Liver (tissue), 9 donors: ENCODE results near the gene FAM120B. TPM values are rescaled to one million over a fixed set of nuclear protein-coding genes. Genes with fewer than 3 reads are reported as not detected.

Experiments
- DNase-seq: peaks from one replicate; pipeline ENCODE4 v3.0.0-alpha.2; 2017; ENCODE audit warnings: low spot score
- H3K27ac ChIP-seq, 2 donors: one replicate each; pipeline ENCODE4 v1.7.0; 2013; ENCODE audit warnings: inconsistent platforms in 2 of 2, low read length in 2 of 2, control low read depth in 1 of 2, low read depth in 1 of 2, mild to moderate bottlenecking in 1 of 2
- H3K27me3 ChIP-seq, 4 donors: one replicate each; pipeline versions ENCODE4 v1.6.1 to v1.7.0; 2013; ENCODE audit warnings: low read length in 3 of 4, inconsistent platforms in 1 of 4, mild to moderate bottlenecking in 1 of 4, moderate library complexity in 1 of 4; ENCODE audit not compliant: control insufficient read depth in 4 of 4, insufficient read depth in 4 of 4
- H3K36me3 ChIP-seq, 4 donors: one replicate each; pipeline versions ENCODE4 v1.6.1 to v1.7.0; 2013; ENCODE audit warnings: low read length in 3 of 4, mild to moderate bottlenecking in 3 of 4, low read depth in 1 of 4, moderate library complexity in 1 of 4; ENCODE audit not compliant: control insufficient read depth in 4 of 4, insufficient read depth in 3 of 4
- H3K4me1 ChIP-seq, 4 donors: one replicate each; pipeline versions ENCODE4 v1.6.1 to v1.7.0; 2013; ENCODE audit warnings: low read length in 3 of 4, mild to moderate bottlenecking in 3 of 4, moderate library complexity in 1 of 4; ENCODE audit not compliant: control insufficient read depth in 4 of 4, insufficient read depth in 4 of 4
- H3K4me3 ChIP-seq, 3 donors: one replicate each; pipeline versions ENCODE4 v1.6.1 to v1.7.0; 2013; ENCODE audit warnings: low read length in 3 of 3, control low read depth in 1 of 3, low read depth in 1 of 3, mild to moderate bottlenecking in 1 of 3
- H3K9ac ChIP-seq, 2 donors: one replicate each; pipeline ENCODE4 v1.7.0; 2013; ENCODE audit warnings: low read length in 2 of 2, mild to moderate bottlenecking in 2 of 2, moderate library complexity in 2 of 2, control low read depth in 1 of 2, low read depth in 1 of 2
- H3K9me3 ChIP-seq, 4 donors: one replicate each; pipeline versions ENCODE4 v1.6.1 to v1.7.0; 2013; ENCODE audit warnings: low read length in 3 of 4; ENCODE audit not compliant: control insufficient read depth in 4 of 4
- ATF3 ChIP-seq: IDR thresholded peaks from 2 replicates; pipeline ENCODE4 v1.6.1; 2016; ENCODE audit warnings: antibody characterized with exemption
- EGR1 ChIP-seq, 2 donors: IDR thresholded peaks; 2 replicates each; pipeline ENCODE4 v1.6.1; 2016 to 2018; ENCODE audit warnings: antibody characterized with exemption in 2 of 2, low read depth in 2 of 2
- FOXA1 ChIP-seq: IDR thresholded peaks from 2 replicates; pipeline ENCODE4 v1.6.1; 2016; ENCODE audit warnings: antibody characterized with exemption
- FOXA2 ChIP-seq: IDR thresholded peaks from 2 replicates; pipeline ENCODE4 v1.6.1; 2016; ENCODE audit warnings: antibody characterized with exemption
- GABPA ChIP-seq, 2 donors: IDR thresholded peaks in 1 of 2; conservative IDR thresholded peaks in 1 of 2; 2 replicates each; pipeline ENCODE4 v1.6.1; 2016; ENCODE audit warnings: antibody characterized with exemption in 2 of 2, mild to moderate bottlenecking in 1 of 2, moderate library complexity in 1 of 2
- HNF4A ChIP-seq, 2 donors: conservative IDR thresholded peaks; 2 replicates each; pipeline ENCODE4 v1.6.1; 2016; ENCODE audit warnings: antibody characterized with exemption in 2 of 2, mild to moderate bottlenecking in 2 of 2
- HNF4G ChIP-seq: IDR thresholded peaks from 2 replicates; pipeline ENCODE4 v1.6.1; 2016; ENCODE audit warnings: antibody characterized with exemption
- JUND ChIP-seq, 2 donors: IDR thresholded peaks; 2 replicates each; pipeline ENCODE4 v1.6.1; 2016; ENCODE audit warnings: antibody characterized with exemption in 2 of 2
- MAX ChIP-seq: IDR thresholded peaks from 2 replicates; pipeline ENCODE4 v1.6.1; 2016; ENCODE audit warnings: antibody characterized with exemption
- NR2F2 ChIP-seq: IDR thresholded peaks from 2 replicates; pipeline ENCODE4 v1.6.1; 2016; ENCODE audit warnings: antibody characterized with exemption
- RAD21 ChIP-seq, 2 donors: IDR thresholded peaks; 2 replicates each; pipeline ENCODE4 v1.6.1; 2016; ENCODE audit warnings: antibody characterized with exemption in 2 of 2, mild to moderate bottlenecking in 2 of 2
- REST ChIP-seq: IDR thresholded peaks from 2 replicates; pipeline ENCODE4 v1.6.1; 2016; ENCODE audit warnings: antibody characterized with exemption, mild to moderate bottlenecking
- RXRA ChIP-seq, 2 donors: IDR thresholded peaks; 2 replicates each; pipeline ENCODE4 v1.6.1; 2017 to 2018; ENCODE audit warnings: antibody characterized with exemption in 2 of 2, mild to moderate bottlenecking in 1 of 2
- SP1 ChIP-seq: IDR thresholded peaks from 2 replicates; pipeline ENCODE4 v1.6.1; 2018; ENCODE audit warnings: antibody characterized with exemption, mild to moderate bottlenecking
- TAF1 ChIP-seq: conservative IDR thresholded peaks from 2 replicates; pipeline ENCODE4 v1.6.1; 2016; ENCODE audit warnings: antibody characterized with exemption, mild to moderate bottlenecking
- YY1 ChIP-seq: IDR thresholded peaks from 2 replicates; pipeline ENCODE4 v1.6.1; 2016; ENCODE audit warnings: antibody characterized with exemption, mild to moderate bottlenecking
- ZBTB33 ChIP-seq: IDR thresholded peaks from 2 replicates; pipeline ENCODE4 v1.6.1; 2016; ENCODE audit warnings: antibody characterized with exemption
- WGBS: extraction: QIAGEN DNeasy Blood & Tissue Kit; methylation state at CpG from one replicate; pipeline ENCODE4 v1.1.7; 2013; 5-methylcytosine and 5-hydroxymethylcytosine counted together
- polyA plus RNA-seq, 2 donors: library from polyadenylated mRNA; stranded (reverse) in 1 of 2; unstranded in 1 of 2; fragments of 200-250 nt in 1 of 2; fragments of >200 nt in 1 of 2; fragmentation: Nextera tagmentation in 1 of 2; extraction: Ambion mirVana in 1 of 2; gene quantifications; one replicate each; pipeline versions ENCODE4 v1.2.1 to v1.2.3, GENCODE V29; 2013 to 2015
- total RNA-seq, 2 donors: library from RNA; depleted of rRNA; stranded (reverse); fragments of >200 nt; gene quantifications; one replicate each; pipeline ENCODE4 v1.2.3, GENCODE V29; 2014
- donor health status: healthy.
- donor health status: healthy.
- donor health status: healthy.
- donor health status: healthy.
- donor health status: healthy.

Gene FAM120B
- total and polyA plus RNA-seq, 4 donors, result 6.0 to 11.1 (median 9.1) TPM

GRCh38 chr6:170314983-170315382 is 8.4 kb downstream of the FAM120B start:
- TF ChIP-seq RXRA (IDR thresholded peaks at IDR 0.05) (no peak), MAX (no peak), HNF4G (no peak), TAF1 (no peak), ATF3 (no peak), ZBTB33 (no peak), FOXA1 (no peak), FOXA2 (no peak), JUND (IDR thresholded peaks at IDR 0.05) (no peak), HNF4A (conservative IDR thresholded peaks at IDR 0.05) (no peak), SP1 (no peak)
- Histone ChIP-seq H3K36me3 (peaks cover 0 to 11% (median 5%) of the 10 kb centered on the region in 4 donors), H3K27ac (no peak overlapping the region), H3K4me3 (no peak overlapping the region), H3K9me3 (no peaks in the 10 kb centered on the region), H3K27me3 (no peaks in the 10 kb centered on the region), H3K4me1 (no peaks in the 10 kb centered on the region), H3K9ac (no peak overlapping the region)
- WGBS, result 92% methylated on average over 5 of the region's 5 CpGs
- no peak for DNase-seq

GRCh38 chr6:170316071-170316470 is 9.5 kb downstream of the FAM120B start:
- Histone ChIP-seq H3K27ac (no peak overlapping the region), H3K27me3 (no peaks in the 10 kb centered on the region), H3K9me3 (no peaks in the 10 kb centered on the region), H3K4me3 (no peak overlapping the region), H3K4me1 (no peaks in the 10 kb centered on the region), H3K9ac (no peak overlapping the region), H3K36me3 (peaks cover 0 to 11% (median 5%) of the 10 kb centered on the region in 4 donors)
- DNase-seq, result no peak
- WGBS, result 95% methylated on average over 4 of the region's 4 CpGs
- no peak for TF ChIP-seq ZBTB33
- no peak for TF ChIP-seq EGR1 (IDR thresholded peaks at IDR 0.05; ENCODE audit: low read depth in 2 of 2)
- TF ChIP-seq JUND (IDR thresholded peaks at IDR 0.05), result no peak
- TF ChIP-seq SP1, result no peak
- TF ChIP-seq NR2F2, result no peak
- no peak for TF ChIP-seq REST
- TF ChIP-seq GABPA (IDR thresholded peaks at IDR 0.05 in 1 of 2, conservative IDR thresholded peaks at IDR 0.05 in 1 of 2), result no peak
- no peak for TF ChIP-seq MAX
- no peak for TF ChIP-seq FOXA1
- no peak for TF ChIP-seq TAF1
- no peak for TF ChIP-seq HNF4A (conservative IDR thresholded peaks at IDR 0.05)
- TF ChIP-seq FOXA2, result no peak
- TF ChIP-seq HNF4G, result no peak
- TF ChIP-seq YY1, result no peak
- TF ChIP-seq RAD21 (IDR thresholded peaks at IDR 0.05), result no peak
- TF ChIP-seq ATF3, result no peak
